Measurements from ENCODE around the gene CMIP. TPM values are rescaled to one million over a fixed set of nuclear protein-coding genes. Genes with fewer than 3 reads are reported as not detected.

The CMIP gene
- total RNA-seq, 1 experiment from 2014 or later = 48.2 TPM

- Histone ChIP-seq H3K4ac (ENCODE audit: low read depth, low read length) (no peak overlapping the region), H2AK5ac (ENCODE audit: insufficient read length, low read length) (no peak overlapping the region), H2BK15ac (ENCODE audit: low read depth, low read length) (no peak overlapping the region), H3K79me2 (ENCODE audit: insufficient read depth, low read length) (peaks cover 2% of the 10 kb centered on the region; the same call in 1 of the 2 replicates), H3T11ph (ENCODE audit: low read length) (no peak overlapping the region), H4K5ac (ENCODE audit: insufficient read length, low read depth, low read length) (no peak overlapping the region), H4K8ac (replicated peaks; ENCODE audit: insufficient read length, low read depth, low read length) (no peak overlapping the region), H2BK120ac (ENCODE audit: low read depth, low read length, poor library complexity, severe bottlenecking) (no peak overlapping the region), H3K27ac (ENCODE audit: insufficient read length, low read depth, low read length) (no peak overlapping the region), H3K9me3 (ENCODE audit: control insufficient read depth, low read depth, low read length) (no peaks in the 10 kb centered on the region), H3K79me1 (ENCODE audit: insufficient read depth, low read depth, low read length, poor library complexity, severe bottlenecking) (no peaks in the 10 kb centered on the region), H3K23me2 (ENCODE audit: insufficient read length, low read depth, low read length, poor library complexity, severe bottlenecking) (no peaks in the 10 kb centered on the region), H3K56ac (ENCODE audit: insufficient read length, low read depth, low read length) (no peak overlapping the region), H3K18ac (ENCODE audit: insufficient read length, low read depth, low read length) (no peak overlapping the region), H2BK5ac (ENCODE audit: insufficient read length, low read length) (no peak overlapping the region), H3K4me1 (ENCODE audit: insufficient read depth, low read length) (no peaks in the 10 kb centered on the region; the same call in 1 of the 2 replicates), H3K27me3 (ENCODE audit: insufficient read depth, low read length) (no peaks in the 10 kb centered on the region), H2AFZ (ENCODE audit: low read length) (no peak overlapping the region), H3K4me2 (ENCODE audit: insufficient read depth, insufficient read length, low read length) (no peak overlapping the region), H2BK20ac (ENCODE audit: low read depth, low read length, poor library complexity, severe bottlenecking) (no peak overlapping the region), H3K14ac (ENCODE audit: insufficient read depth, low read length) (no peak overlapping the region), H2BK12ac (ENCODE audit: insufficient read length, low read depth, low read length) (no peak overlapping the region), H4K20me1 (ENCODE audit: control insufficient read depth, insufficient read depth, insufficient read length) (no peaks in the 10 kb centered on the region), H4K91ac (ENCODE audit: insufficient read length, low read depth, low read length) (no peak overlapping the region), H3K9ac (ENCODE audit: extremely low read depth, insufficient read length, low read length) (no peak overlapping the region), H3K23ac (ENCODE audit: insufficient read length, low read depth, low read length) (no peak overlapping the region)
- Mint-ChIP-seq H3K27me3 (ENCODE audit: low read depth) (no peaks in the 10 kb centered on the region), H3K4me1 (peaks cover 20 to 21% of the 10 kb centered on the region in 2 experiments; a peak in 3 of 4 replicates), H3K36me3 (ENCODE audit: insufficient read depth in 1 of 3, low read depth in 3 of 3) (peaks cover 6 to 25% (median 18%) of the 10 kb centered on the region in 3 experiments; a peak in 6 of 7 replicates), H3K4me3 (no peak overlapping the region), H3K9me3 (no peaks in the 10 kb centered on the region; a peak in 1 of 5 replicates), H3K27ac (no peak overlapping the region)
- DNase-seq = no peak
- no CpG with 5 or more reads among the region's 13 CpGs for WGBS (ENCODE audit: extremely low coverage, insufficient read length, low lambda C conversion rate)
- no peak for TF ChIP-seq CTCF (conservative IDR thresholded peaks at IDR 0.05)
Measured at GRCh38 chr16:81614171-81614570, 169.6 kb downstream of the CMIP start.

Measured in H9 (cell line).